ENCODE results near the gene NCR3LG1.

The NCR3LG1 gene

GRCh38 chr11:17369094-17369493 lies 17.5 kb downstream of the NCR3LG1 start:
- no peak for DNase-seq
- in situ Hi-C loops (cut with HindIII; ENCODE audit: low pct_ligation_motif_present, low pct_unique_long_range_greater_than_20kb, low sequenced_read_pairs): no loop called here

- DNase-seq: no peak
- in situ Hi-C loops (cut with HindIII; ENCODE audit: low pct_ligation_motif_present, low pct_unique_long_range_greater_than_20kb, low sequenced_read_pairs): no loop called here
These were observed 18.2 kb downstream of the NCR3LG1 start for GRCh38 chr11:17369684-17370243.

DNA sequence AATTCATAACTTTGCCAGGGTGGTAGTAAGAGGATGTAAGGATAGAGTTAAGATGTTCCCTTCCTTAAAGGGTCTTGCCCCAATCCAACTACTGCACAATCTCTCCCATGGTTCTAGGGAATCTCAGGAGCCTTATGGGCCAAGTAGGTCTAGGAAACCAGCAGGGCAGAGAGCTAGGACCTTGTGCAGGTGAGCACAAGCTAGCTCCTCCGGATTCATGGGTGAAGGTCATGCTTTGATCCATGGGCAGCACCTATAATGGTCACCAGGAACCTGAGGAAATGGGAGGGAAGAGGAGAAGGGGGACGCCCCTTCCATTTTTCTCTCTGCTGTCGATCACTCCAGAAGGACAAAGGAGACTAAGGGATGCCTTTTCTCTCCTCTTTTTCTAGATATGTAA lies 20.0 kb downstream of the NCR3LG1 start:
- DNase-seq: peak; percentile 37
- in situ Hi-C loops (cut with HindIII; ENCODE audit: low pct_ligation_motif_present, low pct_unique_long_range_greater_than_20kb, low sequenced_read_pairs): no loop called here

DNA sequence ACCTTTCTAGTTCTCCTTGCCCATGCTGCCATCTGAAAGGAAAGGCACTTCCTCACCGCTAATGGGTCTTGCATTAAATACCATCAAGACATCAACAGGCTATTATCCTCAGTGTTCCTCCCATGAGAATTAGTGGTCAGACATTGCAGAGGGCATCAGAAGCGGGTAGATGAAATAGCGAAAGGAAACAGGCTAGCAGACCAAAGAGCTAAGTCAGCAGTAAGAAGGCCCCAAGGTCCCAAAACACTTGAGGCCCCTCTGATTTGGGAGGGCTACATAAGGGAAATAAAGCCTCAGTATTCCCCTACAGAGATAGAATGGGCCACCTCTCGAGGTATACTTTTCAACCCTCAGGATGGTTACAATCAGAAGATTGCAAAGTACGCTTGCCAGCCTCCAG lies 23.9 kb downstream of the NCR3LG1 start:
- DNase-seq: no peak
- in situ Hi-C loops (cut with HindIII; ENCODE audit: low pct_ligation_motif_present, low pct_unique_long_range_greater_than_20kb, low sequenced_read_pairs): no loop called here

DNA sequence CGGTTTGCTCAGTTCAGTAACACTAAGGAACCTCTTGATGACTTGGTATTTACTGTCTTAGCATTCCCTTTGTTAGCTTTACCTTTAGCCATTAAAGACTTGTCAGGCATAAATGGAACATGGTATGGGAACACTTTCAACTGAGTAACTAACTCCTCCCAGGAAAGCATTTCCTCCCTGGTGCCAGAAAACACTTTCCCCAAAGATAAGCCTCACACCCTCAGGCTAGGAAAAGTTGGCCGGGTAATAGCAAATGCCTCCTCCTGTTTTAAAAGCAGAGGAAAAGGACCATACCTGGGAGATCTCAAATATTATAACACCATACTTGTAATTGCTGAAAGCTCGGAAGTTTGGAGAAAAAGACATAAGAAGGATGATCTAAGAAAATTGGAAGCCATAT lies 24.9 kb downstream of the NCR3LG1 start:
- DNase-seq: no peak
- in situ Hi-C loops (cut with HindIII; ENCODE audit: low pct_ligation_motif_present, low pct_unique_long_range_greater_than_20kb, low sequenced_read_pairs): no loop called here

DNA sequence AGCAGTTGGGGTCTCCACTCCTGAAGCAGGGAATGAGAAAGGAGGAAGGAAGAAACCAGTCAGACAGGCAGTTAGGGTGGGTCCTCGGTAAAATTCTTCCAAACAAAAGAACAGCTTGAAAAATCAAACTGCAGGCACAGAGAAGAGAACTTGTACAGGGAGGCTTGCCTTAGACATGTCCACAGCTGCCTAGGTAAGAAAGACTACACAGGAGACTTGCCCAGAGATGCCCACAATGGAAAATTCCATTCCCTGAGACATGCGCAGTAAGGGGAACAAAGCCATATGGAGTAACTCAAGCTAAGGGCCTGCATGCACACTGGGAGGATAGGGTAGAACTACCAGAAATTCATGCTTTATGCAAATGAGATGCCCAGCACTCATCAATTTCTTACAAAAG lies 27.1 kb downstream of the NCR3LG1 start:
- in situ Hi-C loops (cut with HindIII; ENCODE audit: low pct_ligation_motif_present, low pct_unique_long_range_greater_than_20kb, low sequenced_read_pairs): no loop called here

GRCh38 chr11:17379383-17380180 lies 28.0 kb downstream of the NCR3LG1 start:
- in situ Hi-C loops (cut with HindIII; ENCODE audit: low pct_ligation_motif_present, low pct_unique_long_range_greater_than_20kb, low sequenced_read_pairs): no loop called here
- DNase-seq: no peak

More for the DNA sequence above, 27.1 kb downstream of the NCR3LG1 start:
- DNase-seq: no peak

GRCh38 chr11:17381156-17381555 lies 29.6 kb downstream of the NCR3LG1 start:
- DNase-seq: no peak
- in situ Hi-C loops (cut with HindIII; ENCODE audit: low pct_ligation_motif_present, low pct_unique_long_range_greater_than_20kb, low sequenced_read_pairs): no loop called here

GRCh38 chr11:17382046-17382728 lies 30.6 kb downstream of the NCR3LG1 start:
- no peak for DNase-seq
- in situ Hi-C loops (cut with HindIII; ENCODE audit: low pct_ligation_motif_present, low pct_unique_long_range_greater_than_20kb, low sequenced_read_pairs): no loop called here

DNA sequence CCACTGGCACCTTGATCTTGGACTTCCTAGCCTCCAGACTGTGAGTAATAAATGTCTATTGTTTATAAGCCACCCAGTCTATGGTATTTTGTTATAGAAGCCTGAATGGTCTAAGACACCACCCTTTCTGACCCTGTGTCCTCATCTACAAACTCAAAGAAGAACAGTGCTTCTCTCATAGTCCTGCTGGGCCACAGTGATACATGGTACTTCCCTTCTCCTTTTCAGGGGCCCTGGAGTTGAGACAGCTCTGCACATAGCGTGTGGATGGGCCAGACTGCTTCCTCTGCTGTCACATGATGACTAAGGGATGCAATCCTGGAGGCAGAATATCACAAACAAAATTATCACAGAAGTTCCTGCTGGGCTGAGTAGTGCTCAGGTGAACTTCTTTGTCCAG lies 31.9 kb downstream of the NCR3LG1 start:
- in situ Hi-C loops (cut with HindIII; ENCODE audit: low pct_ligation_motif_present, low pct_unique_long_range_greater_than_20kb, low sequenced_read_pairs): no loop called here
- no peak for DNase-seq

DNA sequence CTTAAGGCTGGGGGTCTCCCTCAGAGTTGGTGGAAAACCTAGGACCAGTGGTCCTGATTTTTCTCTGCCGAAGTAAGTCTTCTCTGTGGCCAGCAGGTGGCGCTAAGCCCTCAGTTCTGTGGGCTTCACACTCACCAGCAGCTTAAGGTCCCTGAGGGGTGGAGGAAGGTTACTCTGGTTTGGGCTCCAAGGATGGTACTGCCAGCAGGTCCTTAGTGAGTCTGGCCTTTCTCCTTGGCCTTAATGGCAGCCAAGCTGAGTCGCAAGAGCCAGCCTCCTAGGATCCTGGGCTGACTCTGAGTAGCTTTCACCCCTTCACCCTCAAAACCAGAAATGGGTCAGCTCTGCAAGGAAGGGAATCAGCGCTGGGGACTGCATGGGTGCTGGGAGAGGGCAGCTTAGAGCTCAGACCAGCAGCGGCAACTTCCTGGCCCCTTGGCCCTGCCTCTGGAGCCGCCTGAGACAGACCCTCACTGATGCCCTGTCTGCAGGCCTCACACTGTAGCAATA lies 32.5 kb downstream of the NCR3LG1 start:
- peak; percentile 71 for DNase-seq
- in situ Hi-C loops (cut with HindIII; ENCODE audit: low pct_ligation_motif_present, low pct_unique_long_range_greater_than_20kb, low sequenced_read_pairs): no loop called here

DNA sequence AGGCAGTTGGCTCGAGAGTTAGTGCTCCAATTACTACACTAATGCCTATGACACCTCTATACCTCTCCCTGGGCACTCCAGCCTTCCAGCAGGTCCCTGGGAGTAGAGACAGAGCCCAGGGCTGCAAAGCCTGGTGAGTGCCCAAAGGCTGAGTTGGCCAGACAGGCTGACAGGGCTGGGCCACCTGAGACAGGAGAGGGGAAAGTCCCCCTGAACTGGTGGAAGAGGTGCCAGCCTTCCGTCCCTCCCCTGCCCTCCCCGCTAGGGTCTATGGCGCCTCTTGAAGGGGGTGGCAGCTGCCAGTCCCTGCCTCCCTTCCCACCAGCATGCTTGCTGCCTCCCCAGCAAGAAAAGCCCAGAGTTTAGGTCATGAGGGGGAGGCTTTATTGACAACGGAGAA lies 33.9 kb downstream of the NCR3LG1 start:
- in situ Hi-C loops (cut with HindIII; ENCODE audit: low pct_ligation_motif_present, low pct_unique_long_range_greater_than_20kb, low sequenced_read_pairs): no loop called here

GRCh38 chr11:17385926-17386325 lies 34.3 kb downstream of the NCR3LG1 start:
- in situ Hi-C loops (cut with HindIII; ENCODE audit: low pct_ligation_motif_present, low pct_unique_long_range_greater_than_20kb, low sequenced_read_pairs): no loop called here

More for the DNA sequence above, 33.9 kb downstream of the NCR3LG1 start:
- no peak for DNase-seq

GRCh38 chr11:17386331-17387084 lies 34.9 kb downstream of the NCR3LG1 start:
- in situ Hi-C loops (cut with HindIII; ENCODE audit: low pct_ligation_motif_present, low pct_unique_long_range_greater_than_20kb, low sequenced_read_pairs): no loop called here
- DNase-seq: peak; percentile 51

More at GRCh38 chr11:17385926-17386325, 34.3 kb downstream of the NCR3LG1 start:
- no peak for DNase-seq

DNA sequence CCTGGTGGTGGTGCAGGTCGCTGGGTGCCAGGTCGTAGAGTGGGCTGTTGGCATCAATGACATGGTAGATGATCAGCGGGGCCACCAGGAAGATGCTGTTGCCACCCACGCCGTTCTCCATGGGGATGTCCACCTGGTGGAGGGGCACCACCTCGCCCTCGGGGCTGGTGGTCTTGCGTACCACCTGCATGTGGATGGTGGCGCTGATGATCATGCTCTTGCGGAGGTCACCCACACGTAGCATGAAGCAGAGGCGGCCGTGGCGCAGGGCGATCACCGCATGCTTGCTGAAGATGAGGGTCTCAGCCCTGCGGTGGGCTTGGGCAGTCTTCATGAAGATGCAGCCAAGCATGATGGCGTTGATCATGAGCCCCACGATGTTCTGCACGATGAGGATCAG lies 35.7 kb downstream of the NCR3LG1 start:
- in situ Hi-C loops (cut with HindIII; ENCODE audit: low pct_ligation_motif_present, low pct_unique_long_range_greater_than_20kb, low sequenced_read_pairs): no loop called here
- DNase-seq: no peak

DNA sequence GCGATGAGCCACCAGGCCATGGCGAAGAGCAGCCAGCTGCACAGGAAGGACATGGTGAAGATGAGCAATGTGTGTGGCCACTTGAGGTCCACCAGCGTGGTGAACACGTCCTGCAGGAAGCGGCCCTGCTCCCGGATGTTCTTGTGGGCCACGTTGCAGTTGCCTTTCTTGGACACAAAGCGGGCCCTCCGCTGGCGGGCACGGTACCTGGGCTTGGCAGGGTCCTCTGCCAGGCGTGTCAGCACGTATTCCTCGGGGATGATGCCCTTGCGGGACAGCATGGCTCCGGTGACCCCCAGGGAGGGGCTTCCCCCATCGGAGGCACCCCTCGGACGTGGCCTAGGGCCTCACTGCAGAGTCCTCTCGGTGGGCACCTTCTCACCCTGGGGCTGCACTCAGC lies 36.2 kb downstream of the NCR3LG1 start:
- DNase-seq: no peak
- in situ Hi-C loops (cut with HindIII; ENCODE audit: low pct_ligation_motif_present, low pct_unique_long_range_greater_than_20kb, low sequenced_read_pairs): no loop called here

GRCh38 chr11:17388609-17389210 lies 37.1 kb downstream of the NCR3LG1 start, which contains the start of gene KCNJ11:
KCNJ11 (minus strand) TSS chr11:17388659; CDS start chr11:17388091, 568 bp downstream.
- in situ Hi-C loops (cut with HindIII; ENCODE audit: low pct_ligation_motif_present, low pct_unique_long_range_greater_than_20kb, low sequenced_read_pairs): no loop called here
- DNase-seq: no peak

- DNase-seq: peak; percentile 61
- in situ Hi-C loops (cut with HindIII; ENCODE audit: low pct_ligation_motif_present, low pct_unique_long_range_greater_than_20kb, low sequenced_read_pairs): no loop called here
These were observed 37.8 kb downstream of the NCR3LG1 start for GRCh38 chr11:17389211-17389956.
